Measurements from ENCODE around the gene ZNF420. TPM values are rescaled to one million over a fixed set of nuclear protein-coding genes. Genes with fewer than 3 reads are reported as not detected.

Gene ZNF420
- total and polyA plus RNA-seq, 2 of the 8 experiments (the other 6 are each of a cell fraction or from before 2014, with no cell fraction given): 1.7 to 8.8 TPM

- Histone ChIP-seq H3K79me1 (ENCODE audit: low read depth, low read length) (no peaks in the 10 kb centered on the region), H2BK12ac (ENCODE audit: low read depth, low read length) (no peak overlapping the region), H3K27me3 (replicated peaks in 1 of 4; ENCODE audit: control insufficient read depth in 3 of 4, extremely low read depth in 1 of 4, insufficient read depth in 3 of 4, low read length in 3 of 4) (no peaks in the 10 kb centered on the region), H2BK120ac (replicated peaks; ENCODE audit: low read depth, low read length) (no peak overlapping the region), H3K4me3 (ENCODE audit: extremely low read depth in 1 of 4, insufficient read depth in 2 of 4, low read depth in 3 of 4, low read length in 4 of 4) (no peak overlapping the region), H3K79me2 (ENCODE audit: control insufficient read depth in 1 of 2, insufficient read depth in 2 of 2, low read length in 2 of 2) (no peaks in the 10 kb centered on the region), H3K14ac (ENCODE audit: insufficient read length) (no peak overlapping the region), H4K91ac (replicated peaks; ENCODE audit: insufficient read length, low read length) (no peak overlapping the region), H2BK20ac (ENCODE audit: low read length) (no peak overlapping the region), H4K5ac (ENCODE audit: insufficient read length, low read depth, low read length) (no peak overlapping the region), H3K4me1 (replicated peaks in 1 of 4; ENCODE audit: control insufficient read depth in 3 of 4, insufficient read depth in 4 of 4, low read length in 3 of 4) (no peaks in the 10 kb centered on the region), H2BK5ac (ENCODE audit: low read depth, low read length) (no peak overlapping the region), H3K9ac (replicated peaks in 1 of 4; ENCODE audit: extremely low read depth in 1 of 4, low read depth in 3 of 4, low read length in 3 of 4) (no peak overlapping the region), H2AFZ (ENCODE audit: low read length) (no peak overlapping the region), H3K36me3 (ENCODE audit: control insufficient read depth in 2 of 4, insufficient read depth in 4 of 4, low read length in 3 of 4) (peaks cover 0 to 21% (median 3%) of the 10 kb centered on the region in 4 experiments; a peak in 2 of 8 replicates), H3K4me2 (ENCODE audit: insufficient read depth in 1 of 2, low read depth in 2 of 2, low read length in 2 of 2) (no peak overlapping the region), H3K56ac (replicated peaks; ENCODE audit: insufficient read length, low read depth, low read length) (no peak overlapping the region), H2BK15ac (ENCODE audit: low read length) (no peak overlapping the region), H3K27ac (ENCODE audit: low read depth, low read length) (no peak overlapping the region), H3K23ac (ENCODE audit: insufficient read length) (no peak overlapping the region), H3K4ac (replicated peaks; ENCODE audit: insufficient read length, low read depth, low read length) (no peak overlapping the region), H4K8ac (ENCODE audit: extremely low read depth, insufficient read depth, low read length) (no peak overlapping the region), H3K23me2 (ENCODE audit: low read depth, low read length) (no peaks in the 10 kb centered on the region), H4K20me1 (replicated peaks in 1 of 2; ENCODE audit: control insufficient read depth in 1 of 2, insufficient read depth in 2 of 2, low read length in 2 of 2) (no peaks in the 10 kb centered on the region), H3K9me3 (ENCODE audit: insufficient read depth in 2 of 2, low read depth in 1 of 2, low read length in 1 of 2) (peaks cover 26 to 38% of the 10 kb centered on the region in 2 experiments), H2AK5ac (ENCODE audit: low read depth, low read length) (no peak overlapping the region), H3K18ac (ENCODE audit: extremely low read depth, low read length) (no peak overlapping the region)
- ChIA-PET CTCF (ENCODE audit: partially characterized antibody) (no interaction called here), POLR2A (ENCODE audit: partially characterized antibody) (interaction anchor here (0.5 kb wide), 1 partner anchor 507 kb away, joined by 4 read pairs; no protein-coding TSS in a partner anchor)
- no peak for TF ChIP-seq MAFK (IDR thresholded peaks at IDR 0.05; ENCODE audit: low read depth, low read length)
- no peak for TF ChIP-seq SP4 (IDR thresholded peaks at IDR 0.05; ENCODE audit: low read length)
- TF ChIP-seq RFX5 (IDR thresholded peaks at IDR 0.05; ENCODE audit: borderline replicate concordance, low read depth, low read length): no peak
- TF ChIP-seq USF2 (IDR thresholded peaks at IDR 0.05; ENCODE audit: low read length): no peak
- no peak for FAIRE-seq
- no peak for DNase-seq (ENCODE audit: low read depth in 1 of 2, low spot score in 2 of 2)
- 83% methylated on average over 1 of the region's 1 CpG; no CpG with 5 or more reads in 1 of the 2 experiments for WGBS, 2 experiments (ENCODE audit: extremely low coverage in 1 of 2, insufficient coverage in 1 of 2, insufficient read length in 1 of 2, insufficient replicate concordance in 2 of 2, low coverage in 1 of 2, low lambda C conversion rate in 2 of 2, missing lambda C conversion rate in 1 of 2)
Measured at GRCh38 chr19:37098570-37098969, 20.3 kb downstream of the ZNF420 start.

Data from H1 (cell line).